Esophagus muscularis mucosa (tissue), 4 donors: ENCODE data around the gene ATF6.

Source experiments
- EP300 ChIP-seq: sonication (generic); formaldehyde crosslinking; IDR thresholded peaks from one replicate; pipeline ENCODE4 v1.6.1; 2017; ENCODE audit warnings: antibody characterized with exemption
- POLR2A ChIP-seq: fragments of 450-650 bp; IDR thresholded peaks from one replicate; pipeline ENCODE4 v1.6.1; 2017; ENCODE audit warnings: antibody characterized with exemption, moderate library complexity, mild to moderate bottlenecking, low read depth
- TF ChIP-seq, protein P1 (sequence below), 3 experiments: fragments of 200-600 bp in 2 of 3; fragments of 450-650 bp in 1 of 3; sonication (generic) in 2 of 3; IDR thresholded peaks; one replicate each; pipeline ENCODE4 v1.5.1; 2017 to 2019; ENCODE audit warnings: antibody characterized with exemption in 3 of 3, mild to moderate bottlenecking in 2 of 3, moderate library complexity in 1 of 3

DNA sequence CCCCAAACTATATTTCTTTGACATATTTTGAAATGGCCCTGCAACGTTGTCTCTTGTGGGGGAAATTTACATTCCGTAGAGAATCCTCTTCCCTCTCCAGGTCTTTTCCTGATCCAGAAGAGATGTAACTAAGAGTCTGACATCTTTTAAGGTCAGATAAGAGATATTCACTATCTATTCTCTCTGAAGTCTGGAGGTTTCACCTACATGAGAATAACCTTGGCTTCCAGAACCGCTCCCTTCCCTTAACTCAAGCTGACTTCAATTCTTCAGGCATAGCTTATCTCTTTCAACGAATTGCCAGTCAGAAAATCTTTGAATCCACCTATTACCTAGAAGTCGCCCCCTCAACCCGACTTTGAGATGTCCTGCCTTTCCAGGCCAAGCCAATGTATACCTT is 34.9 kb upstream of the ATF6 start:
- TF ChIP-seq POLR2A (no peak), EP300 (no peak)
- TF ChIP-seq, protein P1, sequence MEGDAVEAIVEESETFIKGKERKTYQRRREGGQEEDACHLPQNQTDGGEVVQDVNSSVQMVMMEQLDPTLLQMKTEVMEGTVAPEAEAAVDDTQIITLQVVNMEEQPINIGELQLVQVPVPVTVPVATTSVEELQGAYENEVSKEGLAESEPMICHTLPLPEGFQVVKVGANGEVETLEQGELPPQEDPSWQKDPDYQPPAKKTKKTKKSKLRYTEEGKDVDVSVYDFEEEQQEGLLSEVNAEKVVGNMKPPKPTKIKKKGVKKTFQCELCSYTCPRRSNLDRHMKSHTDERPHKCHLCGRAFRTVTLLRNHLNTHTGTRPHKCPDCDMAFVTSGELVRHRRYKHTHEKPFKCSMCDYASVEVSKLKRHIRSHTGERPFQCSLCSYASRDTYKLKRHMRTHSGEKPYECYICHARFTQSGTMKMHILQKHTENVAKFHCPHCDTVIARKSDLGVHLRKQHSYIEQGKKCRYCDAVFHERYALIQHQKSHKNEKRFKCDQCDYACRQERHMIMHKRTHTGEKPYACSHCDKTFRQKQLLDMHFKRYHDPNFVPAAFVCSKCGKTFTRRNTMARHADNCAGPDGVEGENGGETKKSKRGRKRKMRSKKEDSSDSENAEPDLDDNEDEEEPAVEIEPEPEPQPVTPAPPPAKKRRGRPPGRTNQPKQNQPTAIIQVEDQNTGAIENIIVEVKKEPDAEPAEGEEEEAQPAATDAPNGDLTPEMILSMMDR (IDR thresholded peaks at IDR 0.05): no peak
